DND-41 (cell line): ENCODE results near the gene TSN.

Experiments
- ATAC-seq: fragments of 200-7000 bp; cut with Tn5 transposase; 3 replicates; pipeline ENCODE4 v1.9.1; 2021; ENCODE audit warnings: low read depth; ENCODE audit not compliant: insufficient read depth
- DNase-seq: peaks from one replicate; pipeline ENCODE4 v3.0.0-alpha.2; 2020
- H2AFZ ChIP-seq: 2 replicates; pipeline ENCODE4 v1.6.0; 2012; ENCODE audit warnings: low read depth, low read length
- H3K27ac ChIP-seq: 2 replicates; pipeline ENCODE4 v1.5.1; 2012; ENCODE audit warnings: low read length, inconsistent platforms
- H3K27me3 ChIP-seq: fragments of 200-600 bp; sonication (generic); 2 replicates; pipeline ENCODE4 v1.6.0; 2012; ENCODE audit warnings: low read length, mild to moderate bottlenecking, inconsistent platforms; ENCODE audit not compliant: insufficient read depth, poor library complexity
- H3K36me3 ChIP-seq: 2 replicates; pipeline ENCODE4 v1.5.1; 2012; ENCODE audit warnings: low read length, inconsistent platforms; ENCODE audit not compliant: insufficient read depth
- H3K4me1 ChIP-seq: 2 replicates; pipeline ENCODE4 v1.5.1; 2012; ENCODE audit warnings: mild to moderate bottlenecking, low read length; ENCODE audit not compliant: insufficient read depth
- H3K4me2 ChIP-seq: 2 replicates; pipeline ENCODE4 v1.6.0; 2012; ENCODE audit warnings: mild to moderate bottlenecking, moderate library complexity, low read length, inconsistent platforms; ENCODE audit not compliant: insufficient read depth
- H3K4me3 ChIP-seq, 2 experiments: fragments of 200-600 bp in 1 of 2; shearing (Covaris generic) in 1 of 2; 2 replicates each; pipeline ENCODE4 v1.5.1; 2012 to 2016; ENCODE audit warnings: inconsistent platforms in 2 of 2, low read length in 2 of 2, mild to moderate bottlenecking in 2 of 2, low read depth in 1 of 2, moderate library complexity in 1 of 2
- H3K79me2 ChIP-seq: 2 replicates; pipeline ENCODE4 v1.6.0; 2012; ENCODE audit warnings: low read length, inconsistent platforms; ENCODE audit not compliant: insufficient read depth
- H3K9ac ChIP-seq: 2 replicates; pipeline ENCODE4 v1.6.0; 2012; ENCODE audit warnings: low read depth, mild to moderate bottlenecking, inconsistent platforms, low read length, moderate library complexity
- H3K9me3 ChIP-seq: 2 replicates; pipeline ENCODE4 v1.5.1; 2012; ENCODE audit warnings: low read length, moderate library complexity, mild to moderate bottlenecking, inconsistent platforms; ENCODE audit not compliant: insufficient read depth, severe bottlenecking
- H4K20me1 ChIP-seq: 2 replicates; pipeline ENCODE4 v1.6.0; 2012; ENCODE audit warnings: low read length; ENCODE audit not compliant: insufficient read depth
- CTCF ChIP-seq: IDR thresholded peaks from 2 replicates; pipeline ENCODE4 v1.5.1; 2012; ENCODE audit warnings: borderline replicate concordance, low read length, moderate library complexity, mild to moderate bottlenecking; ENCODE audit not compliant: poor library complexity, severe bottlenecking; ENCODE audit errors: extremely low read depth
- EZH2 ChIP-seq: IDR thresholded peaks from 3 replicates; pipeline ENCODE4 v1.6.1; 2012; ENCODE audit warnings: borderline replicate concordance, low read depth, mild to moderate bottlenecking, moderate library complexity, low read length, inconsistent platforms; ENCODE audit not compliant: severe bottlenecking

The TSN gene

GRCh38 chr2:121788685-121789084 lies 33.2 kb downstream of the TSN start:
- Histone ChIP-seq H3K9me3 (no peaks in the 10 kb centered on the region), H3K27ac (no peak overlapping the region), H3K4me2 (no peak overlapping the region), H3K9ac (no peak overlapping the region), H3K36me3 (no peaks in the 10 kb centered on the region), H4K20me1 (no peaks in the 10 kb centered on the region), H3K79me2 (no peaks in the 10 kb centered on the region), H3K27me3 (peaks cover 13% of the 10 kb centered on the region), H3K4me1 (no peaks in the 10 kb centered on the region), H3K4me3 (no peak overlapping the region), H2AFZ (no peak overlapping the region)
- ATAC-seq (no peak), DNase-seq (no peak)
- no peak for TF ChIP-seq EZH2
- TF ChIP-seq CTCF = no peak

GRCh38 chr2:121790276-121790956 lies 35.0 kb downstream of the TSN start:
- H3K9ac ChIP-seq = no peak overlapping the region
- no peaks in the 10 kb centered on the region for H3K36me3 ChIP-seq
- TF ChIP-seq EZH2 = no peak
- TF ChIP-seq CTCF = no peak
- H3K4me1 ChIP-seq = no peaks in the 10 kb centered on the region
- no peaks in the 10 kb centered on the region for H4K20me1 ChIP-seq
- no peak overlapping the region for H3K4me2 ChIP-seq
- H3K9me3 ChIP-seq = no peaks in the 10 kb centered on the region
- H3K79me2 ChIP-seq = no peaks in the 10 kb centered on the region
- H3K27ac ChIP-seq = no peak overlapping the region
- no peak for DNase-seq
- H3K4me3 ChIP-seq = no peak overlapping the region
- H3K27me3 ChIP-seq = peaks cover 12% of the 10 kb centered on the region
- no peak for ATAC-seq
- no peak overlapping the region for H2AFZ ChIP-seq

- H3K9ac ChIP-seq = no peak overlapping the region
- H3K79me2 ChIP-seq = no peaks in the 10 kb centered on the region
- no peaks in the 10 kb centered on the region for H3K36me3 ChIP-seq
- peaks cover 10% of the 10 kb centered on the region for H3K27me3 ChIP-seq
- no peak overlapping the region for H3K27ac ChIP-seq
- no peaks in the 10 kb centered on the region for H3K9me3 ChIP-seq
- H2AFZ ChIP-seq = no peak overlapping the region
- no peak for TF ChIP-seq CTCF
- TF ChIP-seq EZH2 = no peak
- no peak overlapping the region for H3K4me2 ChIP-seq
- no peaks in the 10 kb centered on the region for H4K20me1 ChIP-seq
- H3K4me3 ChIP-seq = no peak overlapping the region
- DNase-seq (no peak), ATAC-seq (no peak)
- no peaks in the 10 kb centered on the region for H3K4me1 ChIP-seq
Measured at GRCh38 chr2:121791290-121791689, 35.8 kb downstream of the TSN start.

GRCh38 chr2:121791801-121792221 lies 36.4 kb downstream of the TSN start:
- Histone ChIP-seq H2AFZ (no peak overlapping the region), H3K36me3 (no peaks in the 10 kb centered on the region), H3K4me1 (no peaks in the 10 kb centered on the region), H3K4me2 (no peak overlapping the region), H3K79me2 (no peaks in the 10 kb centered on the region), H3K27me3 (peaks cover 9% of the 10 kb centered on the region), H3K9ac (no peak overlapping the region), H3K4me3 (no peak overlapping the region), H3K27ac (no peak overlapping the region), H3K9me3 (no peaks in the 10 kb centered on the region), H4K20me1 (no peaks in the 10 kb centered on the region)
- no peak for ATAC-seq
- DNase-seq = no peak
- TF ChIP-seq CTCF (no peak), EZH2 (no peak)
